Stimulated activated effector memory CD8-positive, alpha-beta T cell treated with anti-CD3 and anti-CD28 coated beads, Interleukin-12 subunit alpha, Interleukin-12 subunit beta, amount 100 ng/mL, for 72 hours (primary cell): ENCODE data around the gene IL9.
"Not testable (repeated sequence)": the region's sequence is repeated elsewhere in the genome, so short reads cannot be mapped to it uniquely, and the experiment has no call there.

Experiments used
- ATAC-seq: fragments of 150-1000 bp; cut with Tn5 transposase; 2 replicates; pipeline ENCODE4 v1.10.0; 2021
- DNase-seq, 2 donors: peaks; one replicate each; pipeline ENCODE4 v3.0.0; 2021 to 2022; ENCODE audit warnings: low spot score in 2 of 2
- H3K27ac Mint-ChIP-seq: one replicate; pipeline ENCODE4 v1.8.0; 2022; ENCODE audit warnings: mild to moderate bottlenecking, mixed read lengths
- H3K36me3 Mint-ChIP-seq: one replicate; pipeline ENCODE4 v1.8.0; 2022; ENCODE audit warnings: mild to moderate bottlenecking, mixed read lengths
- H3K4me1 Mint-ChIP-seq: one replicate; pipeline ENCODE4 v1.8.0; 2022; ENCODE audit warnings: mixed read lengths
- H3K4me3 Mint-ChIP-seq: one replicate; pipeline ENCODE4 v1.8.0; 2022; ENCODE audit warnings: mild to moderate bottlenecking, mixed read lengths
- H3K9me3 Mint-ChIP-seq: one replicate; pipeline ENCODE4 v1.8.0; 2022; ENCODE audit warnings: mixed read lengths

IL9 gene

DNA sequence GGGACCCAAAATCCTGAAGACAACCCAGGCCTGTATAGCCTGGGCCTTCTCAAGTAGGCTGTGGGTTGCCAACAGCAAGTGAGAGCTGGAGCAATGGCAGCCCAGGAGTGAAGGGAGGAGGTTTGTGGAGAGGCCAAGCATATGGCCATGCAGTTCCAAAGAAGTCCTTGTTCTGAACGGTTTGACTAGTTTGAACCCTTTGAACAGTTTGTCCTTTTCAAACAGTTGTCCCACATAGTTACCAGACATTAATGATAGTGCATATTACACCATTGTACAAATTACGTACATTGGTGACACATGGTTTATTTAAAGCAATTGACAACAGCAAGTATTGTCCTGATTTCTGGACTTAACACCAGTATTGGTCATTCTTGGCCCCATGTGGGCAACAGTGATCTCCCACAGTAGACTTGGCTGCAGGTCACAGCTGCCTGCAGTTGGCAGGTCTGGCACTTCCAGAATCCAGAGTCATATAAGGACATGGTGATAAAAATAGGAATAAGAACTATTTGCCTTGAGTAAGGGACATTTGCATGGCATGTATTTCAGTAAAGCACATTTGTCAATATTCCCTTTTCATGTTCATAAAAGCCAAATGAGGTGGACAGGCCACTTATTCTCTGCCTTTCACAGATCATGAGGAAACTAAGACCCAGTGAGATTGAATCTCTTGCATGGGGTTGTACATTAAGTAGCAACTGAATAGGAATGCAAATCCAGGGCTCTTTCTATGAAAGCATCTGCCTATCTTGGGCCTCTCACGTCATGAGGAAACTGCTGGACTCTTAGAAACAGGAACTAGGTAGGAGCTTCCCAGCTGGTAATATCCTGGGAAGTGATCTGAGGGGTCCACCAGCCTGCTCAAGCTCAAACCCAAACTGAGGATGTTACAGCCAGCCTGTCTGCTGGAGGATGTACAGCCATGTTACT lies 30.9 kb downstream of the IL9 start:
- H3K4me3 Mint-ChIP-seq: no peak overlapping the region
- H3K9me3 Mint-ChIP-seq: no peaks in the 10 kb centered on the region
- no peaks in the 10 kb centered on the region for H3K36me3 Mint-ChIP-seq
- H3K4me1 Mint-ChIP-seq: no peaks in the 10 kb centered on the region
- DNase-seq (no peak), ATAC-seq (no peak)
- no peak overlapping the region for H3K27ac Mint-ChIP-seq

DNA sequence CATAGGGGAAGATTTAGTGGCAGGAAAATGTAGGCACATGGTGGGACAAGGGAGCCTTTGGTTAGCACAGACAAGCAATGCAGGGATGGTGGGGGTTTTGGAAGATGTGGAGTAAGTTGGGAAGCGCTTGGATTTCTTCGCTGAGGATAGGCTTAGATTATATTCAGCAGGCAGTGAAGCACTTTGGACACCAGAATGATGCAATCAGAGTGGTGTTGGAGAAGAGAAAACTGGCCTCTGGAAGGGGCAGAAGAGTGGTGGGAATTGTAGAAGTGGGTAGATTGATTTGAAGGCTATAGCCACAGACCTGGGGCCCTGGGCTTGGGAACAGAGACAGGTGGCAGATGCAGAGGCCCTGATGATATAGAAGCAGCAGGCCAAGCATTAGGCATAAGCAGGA lies 32.9 kb downstream of the IL9 start:
- no peaks in the 10 kb centered on the region for H3K36me3 Mint-ChIP-seq

DNA sequence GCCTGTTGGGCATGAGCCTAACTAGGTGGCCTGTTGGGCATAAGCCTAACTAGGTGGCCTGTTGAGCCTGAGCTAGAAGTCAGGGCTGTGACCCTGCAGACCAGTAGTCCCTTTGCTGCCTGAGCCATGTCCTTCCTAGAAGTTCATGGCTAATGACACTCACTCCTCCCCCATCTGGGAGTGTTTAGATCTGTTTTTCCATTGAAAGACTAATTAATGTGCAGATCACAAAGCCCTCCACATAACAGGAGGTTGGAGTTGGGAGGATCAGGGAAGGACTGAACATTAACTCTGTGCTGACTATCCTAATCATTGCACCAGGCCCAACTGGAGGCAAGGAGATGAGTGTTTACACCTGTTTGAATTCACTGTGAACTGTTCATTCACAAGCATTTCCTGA lies 33.6 kb downstream of the IL9 start:
- H3K27ac Mint-ChIP-seq: no peak overlapping the region

More for the DNA sequence above, 32.9 kb downstream of the IL9 start:
- ATAC-seq (no peak), DNase-seq (no peak)
- Mint-ChIP-seq H3K9me3 (no peaks in the 10 kb centered on the region), H3K4me1 (no peaks in the 10 kb centered on the region), H3K4me3 (no peak overlapping the region), H3K27ac (no peak overlapping the region)

DNA sequence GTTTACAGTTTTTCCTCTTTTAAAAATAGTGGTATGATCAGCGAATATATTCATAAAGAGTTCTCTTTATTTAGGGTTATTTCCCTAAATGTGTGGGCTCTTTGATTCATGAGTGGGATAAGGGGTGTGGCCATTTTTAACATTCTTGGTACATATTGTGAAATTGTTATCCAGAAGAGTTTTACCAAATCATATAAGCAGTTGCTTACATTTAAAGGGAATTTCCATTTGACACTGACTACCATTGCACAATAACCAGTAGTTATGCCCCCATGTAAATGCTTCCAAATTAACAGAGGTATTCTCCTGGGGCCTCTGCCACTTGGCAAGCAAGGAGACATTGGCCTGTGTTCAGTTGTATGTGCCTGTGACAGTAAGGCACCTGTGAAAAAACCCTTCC lies 34.0 kb downstream of the IL9 start:
- no peaks in the 10 kb centered on the region for H3K9me3 Mint-ChIP-seq
- H3K36me3 Mint-ChIP-seq: no peaks in the 10 kb centered on the region
- H3K4me1 Mint-ChIP-seq: no peaks in the 10 kb centered on the region
- no peak overlapping the region for H3K4me3 Mint-ChIP-seq
- no peak for DNase-seq
- no peak for ATAC-seq
- no peak overlapping the region for H3K27ac Mint-ChIP-seq

More for the DNA sequence above, 33.6 kb downstream of the IL9 start:
- Mint-ChIP-seq H3K36me3 (no peaks in the 10 kb centered on the region), H3K4me1 (no peaks in the 10 kb centered on the region), H3K9me3 (no peaks in the 10 kb centered on the region), H3K4me3 (no peak overlapping the region)
- DNase-seq (no peak), ATAC-seq (no peak)

DNA sequence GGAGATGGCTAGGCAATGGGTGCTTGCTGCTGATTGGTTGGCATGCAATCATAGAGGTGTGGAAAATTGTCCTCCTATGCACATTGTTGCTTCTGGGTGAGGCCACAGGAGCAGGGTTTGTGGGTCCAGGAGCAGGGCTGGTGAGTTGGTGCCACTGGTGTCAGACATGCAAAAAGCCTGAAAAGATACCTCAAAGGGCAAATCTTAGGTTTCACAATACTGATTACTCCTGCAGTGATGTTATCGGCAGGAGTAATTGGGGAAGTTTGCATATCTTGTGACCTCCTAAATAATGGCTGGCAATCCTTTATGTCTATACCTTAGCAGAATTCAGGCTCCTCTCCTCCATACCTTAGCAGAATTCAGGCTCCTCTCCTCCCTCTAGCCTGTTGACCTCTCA lies 36.0 kb downstream of the IL9 start:
- Mint-ChIP-seq H3K4me1 (no peaks in the 10 kb centered on the region), H3K36me3 (no peaks in the 10 kb centered on the region)

DNA sequence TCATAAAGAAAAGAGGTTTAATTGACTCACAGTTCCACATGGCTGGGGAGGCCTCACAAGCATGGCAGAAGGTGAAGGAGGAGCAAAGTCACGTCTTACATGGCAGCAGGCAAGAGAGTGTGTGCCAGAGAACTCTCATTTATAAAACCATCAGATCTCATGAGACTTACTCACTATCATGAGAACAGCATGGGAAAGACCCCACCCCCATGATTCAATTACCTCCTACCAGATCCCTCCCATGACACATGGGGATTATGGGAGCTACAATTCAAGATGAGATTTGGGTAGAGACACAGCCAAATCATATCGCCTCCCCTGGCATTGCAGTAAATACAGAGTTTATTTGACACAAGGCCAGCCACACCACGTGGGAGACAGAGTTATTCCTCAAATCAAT lies 36.5 kb downstream of the IL9 start:
- H3K9me3 Mint-ChIP-seq, H3K27ac Mint-ChIP-seq, DNase-seq, ATAC-seq, H3K36me3 Mint-ChIP-seq, H3K4me3 Mint-ChIP-seq, H3K4me1 Mint-ChIP-seq: not testable (repeated sequence)

More for the DNA sequence above, 36.0 kb downstream of the IL9 start:
- Mint-ChIP-seq H3K4me3 (no peak overlapping the region), H3K9me3 (no peaks in the 10 kb centered on the region), H3K27ac (no peak overlapping the region)
- ATAC-seq (no peak), DNase-seq (no peak)

DNA sequence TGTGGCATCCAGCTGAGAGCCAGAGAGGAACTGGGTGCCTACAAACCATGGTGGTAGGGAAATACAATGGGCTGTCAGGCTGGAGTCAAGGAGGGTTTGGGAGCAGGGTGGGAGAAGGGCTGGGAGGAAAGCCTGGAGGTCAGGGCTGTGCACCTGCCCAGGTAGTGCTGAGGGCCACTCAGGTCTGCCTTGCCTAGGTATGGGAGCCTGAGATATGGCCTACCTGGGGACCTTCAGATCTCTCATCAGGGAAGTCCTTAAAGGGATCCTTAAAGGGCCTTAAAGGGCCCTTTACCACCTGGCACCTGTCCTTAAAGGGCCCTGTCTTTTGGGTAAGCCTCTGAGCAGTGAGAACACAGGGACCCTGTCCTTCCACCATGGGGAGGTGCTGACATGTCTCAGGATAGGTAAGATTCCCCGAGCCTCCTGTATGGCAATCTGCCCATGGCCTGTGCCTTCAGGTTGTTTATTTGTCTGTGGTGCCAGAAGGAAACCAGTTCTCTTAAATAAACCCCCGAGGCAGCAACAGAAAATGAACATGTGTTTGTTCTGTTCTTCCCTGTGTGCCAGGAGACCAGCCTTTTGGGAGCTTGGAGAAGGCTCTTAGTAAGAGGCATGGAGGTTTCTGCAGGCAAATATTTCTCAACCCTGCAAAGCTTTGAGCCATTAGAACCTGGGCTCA lies 37.9 kb downstream of the IL9 start:
- H3K4me3 Mint-ChIP-seq: no peak overlapping the region
- H3K9me3 Mint-ChIP-seq: no peaks in the 10 kb centered on the region
- H3K27ac Mint-ChIP-seq: no peak overlapping the region
- no peaks in the 10 kb centered on the region for H3K4me1 Mint-ChIP-seq
- no peaks in the 10 kb centered on the region for H3K36me3 Mint-ChIP-seq
- ATAC-seq (peak; percentile 39), DNase-seq (no peak)

DNA sequence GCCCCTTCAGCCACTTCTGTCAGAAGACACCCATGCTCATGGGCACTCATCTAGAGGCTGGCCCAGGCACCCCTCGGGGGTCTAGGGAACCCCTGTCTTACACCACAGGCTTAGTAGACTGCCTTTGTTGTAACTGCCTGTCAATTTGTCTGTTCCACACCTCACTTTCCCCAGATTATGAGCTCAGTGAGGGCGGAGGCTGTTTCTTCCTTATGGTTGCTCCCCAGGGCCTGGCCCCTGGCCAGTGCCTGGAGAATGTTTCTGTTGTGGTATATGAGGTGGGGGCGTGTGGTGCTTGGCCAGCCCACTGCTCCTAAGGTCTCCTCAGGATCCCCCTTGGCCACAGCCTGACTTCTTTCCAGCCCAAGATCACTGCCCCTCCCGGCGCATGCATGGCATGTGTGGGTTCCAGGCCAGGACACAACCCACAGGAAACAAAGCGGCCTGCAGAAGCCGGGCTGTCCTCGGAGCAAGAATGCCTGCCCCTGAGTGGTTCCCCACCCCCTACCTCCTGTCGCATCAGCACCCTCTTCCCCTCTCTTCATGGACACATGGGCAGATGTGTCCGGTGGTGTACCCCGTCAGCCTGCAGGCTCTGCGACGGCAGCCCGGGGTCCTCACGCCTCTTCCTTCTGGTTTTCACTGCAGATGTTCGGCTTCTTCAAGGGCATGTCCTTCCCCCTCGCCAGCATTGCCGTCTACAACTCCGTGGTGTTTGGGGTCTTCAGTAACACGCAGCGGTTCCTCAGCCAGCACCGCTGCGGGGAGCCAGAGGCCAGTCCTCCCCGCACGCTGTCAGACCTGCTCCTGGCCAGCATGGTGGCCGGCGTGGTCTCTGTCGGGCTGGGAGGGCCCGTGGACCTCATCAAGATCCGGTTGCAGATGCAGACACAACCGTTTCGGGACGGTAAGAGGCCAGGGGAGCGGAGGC lies 43.5 kb downstream of the IL9 start:
- H3K9me3 Mint-ChIP-seq: no peaks in the 10 kb centered on the region
- DNase-seq (no peak), ATAC-seq (no peak)
- no peak overlapping the region for H3K4me3 Mint-ChIP-seq
- H3K27ac Mint-ChIP-seq: no peak overlapping the region
- no peaks in the 10 kb centered on the region for H3K4me1 Mint-ChIP-seq
- H3K36me3 Mint-ChIP-seq: no peaks in the 10 kb centered on the region

DNA sequence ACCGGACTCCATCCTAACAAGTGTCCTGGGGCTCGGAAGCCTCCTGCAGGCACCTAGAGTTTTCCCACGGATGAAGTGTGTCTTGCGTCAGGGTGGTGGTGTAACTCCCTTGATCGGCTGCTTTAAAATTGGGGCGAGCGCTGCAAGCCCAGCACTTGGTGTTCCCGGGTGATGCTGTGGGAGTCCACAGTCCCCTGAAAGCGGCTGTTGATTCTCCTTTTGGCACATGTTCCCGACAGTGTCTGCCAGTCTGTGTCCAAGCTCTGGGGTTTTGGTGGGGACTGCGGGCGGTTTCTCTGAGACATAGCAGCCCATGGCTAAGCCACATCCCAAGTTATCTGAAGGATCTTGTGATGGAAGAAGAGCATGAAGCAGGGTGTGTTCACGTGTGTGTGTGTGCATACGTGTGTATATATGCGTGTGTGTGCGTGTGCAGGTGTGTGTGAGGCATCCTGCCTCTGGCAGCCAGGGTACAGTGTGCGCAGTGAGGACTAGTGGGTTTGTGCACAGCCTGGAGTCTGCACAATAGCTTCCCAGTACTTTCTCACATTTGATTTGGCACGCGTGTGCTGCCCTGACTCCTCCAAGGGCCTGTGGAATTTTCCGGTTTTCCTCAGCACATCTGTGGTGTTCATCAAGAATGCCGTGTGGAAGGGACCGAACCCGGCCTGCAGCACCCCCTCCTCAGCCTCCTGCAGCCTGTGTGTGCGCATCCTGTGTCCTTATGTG lies 44.3 kb downstream of the IL9 start:
- Mint-ChIP-seq H3K9me3 (no peaks in the 10 kb centered on the region), H3K4me3 (no peak overlapping the region), H3K4me1 (no peaks in the 10 kb centered on the region), H3K27ac (no peak overlapping the region), H3K36me3 (no peaks in the 10 kb centered on the region)
- no peak for ATAC-seq
- no peak for DNase-seq

DNA sequence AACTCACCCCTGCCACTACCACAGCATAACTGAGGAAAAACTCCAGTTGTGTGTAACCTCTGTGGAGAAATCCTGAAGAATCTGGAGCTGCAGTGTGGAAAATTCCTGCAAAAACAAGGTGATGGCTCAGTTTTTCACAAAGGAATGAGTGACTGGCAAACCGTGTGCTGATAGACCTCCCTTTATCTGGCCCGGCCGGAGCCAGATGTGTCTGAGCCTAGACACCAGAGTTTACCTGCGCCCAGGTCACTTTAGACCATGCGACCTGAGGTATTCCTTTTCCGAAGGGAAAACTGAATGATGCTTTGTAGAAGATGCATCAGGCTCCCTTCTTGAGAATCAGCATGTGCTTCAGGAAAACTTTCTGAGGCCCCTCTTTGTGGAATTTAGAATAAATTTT lies 45.0 kb downstream of the IL9 start:
- Mint-ChIP-seq H3K9me3 (no peaks in the 10 kb centered on the region), H3K36me3 (no peaks in the 10 kb centered on the region), H3K27ac (no peak overlapping the region), H3K4me1 (no peaks in the 10 kb centered on the region), H3K4me3 (no peak overlapping the region)
- DNase-seq (no peak), ATAC-seq (no peak)

DNA sequence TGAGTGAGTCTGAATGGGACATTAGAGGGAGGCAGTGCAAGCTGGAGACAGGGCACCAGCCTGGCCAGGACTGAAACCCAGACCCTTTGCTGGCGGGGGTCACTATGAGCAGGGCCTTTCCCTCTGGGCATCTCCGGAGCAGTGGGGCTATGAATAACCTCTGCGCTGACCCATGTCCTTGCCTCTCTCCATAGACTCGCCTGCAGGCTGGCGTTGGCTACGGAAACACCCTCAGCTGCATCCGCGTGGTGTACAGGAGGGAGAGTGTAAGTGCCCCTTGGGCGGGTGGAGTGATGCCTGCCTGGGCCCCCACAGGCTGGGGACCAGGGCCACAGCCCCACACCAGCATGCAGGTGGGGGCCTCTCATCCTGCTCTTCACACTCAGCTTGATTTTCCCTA lies 45.4 kb downstream of the IL9 start:
- peak; percentile 27 for ATAC-seq
- no peaks in the 10 kb centered on the region for H3K4me1 Mint-ChIP-seq
- H3K9me3 Mint-ChIP-seq: no peaks in the 10 kb centered on the region
- H3K4me3 Mint-ChIP-seq: no peak overlapping the region
- no peak for DNase-seq
- H3K36me3 Mint-ChIP-seq: no peaks in the 10 kb centered on the region
- no peak overlapping the region for H3K27ac Mint-ChIP-seq

DNA sequence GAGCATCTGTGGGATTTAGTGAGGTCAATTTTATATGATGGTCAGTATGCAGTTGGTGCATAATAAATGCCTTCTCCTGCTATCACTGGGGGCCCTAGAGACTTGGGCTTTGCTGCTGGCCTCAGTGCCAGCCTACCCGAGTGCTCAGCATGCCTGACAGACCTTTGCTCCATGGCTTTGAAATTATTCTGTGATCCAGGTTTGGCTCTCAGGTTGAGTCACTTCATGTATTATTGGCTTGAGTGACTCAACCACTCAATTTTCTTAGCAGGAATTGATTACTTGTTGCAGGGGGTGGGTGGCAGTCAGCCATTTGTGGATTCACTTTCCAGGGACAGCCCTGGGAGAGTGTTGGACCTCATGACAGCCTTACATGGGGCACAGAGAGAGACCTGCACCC lies 47.7 kb downstream of the IL9 start:
- no peak overlapping the region for H3K4me3 Mint-ChIP-seq
- no peaks in the 10 kb centered on the region for H3K9me3 Mint-ChIP-seq
- no peak for DNase-seq
- H3K27ac Mint-ChIP-seq: no peak overlapping the region
- no peaks in the 10 kb centered on the region for H3K4me1 Mint-ChIP-seq
- no peak for ATAC-seq
- no peaks in the 10 kb centered on the region for H3K36me3 Mint-ChIP-seq

DNA sequence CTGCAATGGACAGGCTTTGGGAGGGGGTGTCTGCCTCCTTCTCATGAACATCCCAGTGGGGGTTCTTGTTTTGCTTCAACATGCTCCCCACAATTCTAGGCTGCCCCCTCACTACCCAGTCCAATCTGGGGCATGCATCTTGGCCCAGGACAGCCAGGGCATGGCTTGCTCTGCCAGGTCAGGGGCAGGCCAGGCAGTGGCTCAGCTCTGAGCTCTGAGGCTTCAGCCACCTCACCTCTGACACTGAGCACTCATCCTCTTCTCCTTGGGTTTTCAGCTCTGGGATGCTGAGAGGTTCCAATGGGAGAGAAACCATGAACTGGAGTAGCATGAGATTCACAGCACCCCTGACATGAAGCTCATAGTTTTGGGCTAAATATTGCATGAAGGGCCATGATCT lies 49.3 kb downstream of the IL9 start:
- no peaks in the 10 kb centered on the region for H3K4me1 Mint-ChIP-seq
- H3K27ac Mint-ChIP-seq: no peak overlapping the region
- no peak overlapping the region for H3K4me3 Mint-ChIP-seq
- no peaks in the 10 kb centered on the region for H3K9me3 Mint-ChIP-seq
- no peaks in the 10 kb centered on the region for H3K36me3 Mint-ChIP-seq
- DNase-seq (no peak), ATAC-seq (no peak)

DNA sequence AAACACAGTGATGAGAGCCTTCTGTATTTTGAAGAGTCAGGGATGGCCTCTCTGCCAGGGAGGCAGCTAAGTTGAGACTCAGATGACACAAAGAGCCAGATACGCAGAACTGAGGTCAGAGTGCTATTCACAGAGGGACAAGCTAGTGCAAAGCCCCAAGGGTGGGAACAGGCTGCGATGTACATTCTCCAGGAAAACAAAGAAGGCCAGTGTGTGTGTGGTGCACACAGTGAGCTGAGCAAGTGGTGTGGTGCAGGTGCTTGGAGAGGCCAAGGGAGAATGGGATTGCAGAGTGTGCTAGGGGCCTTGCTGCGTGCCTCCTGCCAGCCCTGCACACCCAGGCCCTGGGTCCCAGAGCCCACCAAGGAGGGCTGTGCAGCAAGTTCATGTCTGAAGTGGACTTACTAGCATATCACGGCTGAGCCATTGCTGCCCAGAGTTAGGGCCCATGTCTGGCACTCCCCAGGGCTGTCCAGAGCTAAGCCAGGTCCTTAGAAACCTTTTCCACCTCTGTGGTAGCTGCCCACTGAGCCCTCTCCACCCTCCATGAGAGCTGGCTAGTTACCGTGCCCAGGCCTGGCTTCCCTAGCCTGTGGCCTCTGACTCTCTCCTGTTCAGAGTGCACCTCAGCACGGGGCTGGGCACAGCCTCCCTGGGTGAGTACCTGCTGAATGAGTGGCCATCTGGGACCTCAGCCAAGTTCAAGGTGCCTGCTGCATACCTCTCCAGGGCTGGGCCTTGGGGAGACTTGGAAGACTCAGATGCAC lies 51.9 kb downstream of the IL9 start:
- ATAC-seq: peak; percentile 22
- H3K36me3 Mint-ChIP-seq: no peaks in the 10 kb centered on the region
- H3K4me1 Mint-ChIP-seq: no peaks in the 10 kb centered on the region
- DNase-seq: no peak
- no peaks in the 10 kb centered on the region for H3K9me3 Mint-ChIP-seq
- no peak overlapping the region for H3K4me3 Mint-ChIP-seq
- H3K27ac Mint-ChIP-seq: no peak overlapping the region
